HepG2 (cell line): ENCODE results near the gene AHCTF1. TPM values are rescaled to one million over a fixed set of nuclear protein-coding genes. Genes with fewer than 3 reads are reported as not detected.
A peak's percentile ranks its signal among the peaks of the same experiment; 100 is the strongest.

Source experiments
- PAF1 ChIP-seq: IDR thresholded peaks from 2 replicates; pipeline ENCODE4 v1.6.1; 2016; ENCODE audit warnings: missing genetic modification reagents, missing compliant biosample characterization
- RELA ChIP-seq: sonication (generic); formaldehyde crosslinking; IDR thresholded peaks from 2 replicates; pipeline ENCODE4 v1.4.0; 2020; ENCODE audit warnings: missing genetic modification reagents
- SMAD9 ChIP-seq: sonication (generic); formaldehyde crosslinking; IDR thresholded peaks from 2 replicates; pipeline ENCODE4 v1.5.1; 2020; ENCODE audit warnings: mild to moderate bottlenecking, missing genetic modification reagents
- SP140L ChIP-seq: sonication (generic); formaldehyde crosslinking; IDR thresholded peaks from 2 replicates; pipeline ENCODE4 v1.4.0; 2020; ENCODE audit warnings: missing genetic modification reagents, borderline replicate concordance
- ZHX2 ChIP-seq, 2 experiments: sonication (generic) in 1 of 2; formaldehyde crosslinking in 1 of 2; IDR thresholded peaks; 2 replicates each; pipeline versions ENCODE4 v1.6.1 to v1.9.0; 2014 to 2022; ENCODE audit warnings: antibody characterized with exemption in 1 of 2, borderline replicate concordance in 1 of 2, inconsistent platforms in 1 of 2, low read depth in 1 of 2, missing genetic modification reagents in 1 of 2
- ZNF224 ChIP-seq: sonication (generic); formaldehyde crosslinking; IDR thresholded peaks from 2 replicates; pipeline ENCODE4 v1.5.0; 2020; ENCODE audit warnings: mild to moderate bottlenecking, missing genetic modification reagents
- ZNF562 ChIP-seq: sonication (generic); formaldehyde crosslinking; IDR thresholded peaks from 2 replicates; pipeline ENCODE4 v1.8.0; 2022; ENCODE audit warnings: missing genetic modification reagents, borderline replicate concordance
- ZNF598 ChIP-seq: sonication (generic); formaldehyde crosslinking; IDR thresholded peaks from 2 replicates; pipeline ENCODE4 v1.5.1; 2020; ENCODE audit warnings: mild to moderate bottlenecking, missing genetic modification reagents, borderline replicate concordance
- ZNF776 ChIP-seq: sonication (generic); formaldehyde crosslinking; IDR thresholded peaks from 2 replicates; pipeline ENCODE4 v1.4.0; 2020; ENCODE audit warnings: mild to moderate bottlenecking, missing genetic modification reagents
- ZNF788 ChIP-seq: sonication (generic); formaldehyde crosslinking; IDR thresholded peaks from 2 replicates; pipeline ENCODE4 v1.5.0; 2020; ENCODE audit warnings: mild to moderate bottlenecking, missing genetic modification reagents, borderline replicate concordance
- polyA plus RNA-seq, 8 experiments: library from polyadenylated mRNA; depleted of rRNA in 3 of 8; stranded (reverse) in 7 of 8; unstranded in 1 of 8; fragments of >200 nt; fragmentation: Illumina TruSeq in 4 of 8; extraction: Trizol in 4 of 8; gene quantifications; 2 replicates each; pipeline versions ENCODE4 v1.2.1 to v1.2.3, GENCODE V29; 2011 to 2016; ENCODE audit warnings: low read depth in 4 of 8, missing spikeins in 1 of 8, mixed read lengths in 1 of 8; ENCODE audit not compliant: insufficient read depth in 1 of 8
- total RNA-seq, 5 experiments: library from RNA; depleted of rRNA; stranded (reverse); fragments of >200 nt; fragmentation: Illumina TruSeq; extraction: Trizol; gene quantifications; 2 replicates each; pipeline ENCODE4 v1.2.3, GENCODE V29; 2016; ENCODE audit warnings: low read depth in 1 of 5
- TF ChIP-seq, protein P1 (sequence below): IDR thresholded peaks from 2 replicates; pipeline ENCODE4 v1.6.1; 2016; ENCODE audit warnings: low read depth, missing genetic modification reagents, missing compliant biosample characterization
- TF ChIP-seq, protein P2 (sequence below): sonication (generic); formaldehyde crosslinking; conservative IDR thresholded peaks from 2 replicates; pipeline ENCODE4 v1.5.0; 2020; ENCODE audit warnings: missing genetic modification reagents

AHCTF1 gene
- total and polyA plus RNA-seq, 2 of the 13 experiments (the other 11 are each of a cell fraction or from before 2014, with no cell fraction given): 16.6 to 45.9 TPM

DNA sequence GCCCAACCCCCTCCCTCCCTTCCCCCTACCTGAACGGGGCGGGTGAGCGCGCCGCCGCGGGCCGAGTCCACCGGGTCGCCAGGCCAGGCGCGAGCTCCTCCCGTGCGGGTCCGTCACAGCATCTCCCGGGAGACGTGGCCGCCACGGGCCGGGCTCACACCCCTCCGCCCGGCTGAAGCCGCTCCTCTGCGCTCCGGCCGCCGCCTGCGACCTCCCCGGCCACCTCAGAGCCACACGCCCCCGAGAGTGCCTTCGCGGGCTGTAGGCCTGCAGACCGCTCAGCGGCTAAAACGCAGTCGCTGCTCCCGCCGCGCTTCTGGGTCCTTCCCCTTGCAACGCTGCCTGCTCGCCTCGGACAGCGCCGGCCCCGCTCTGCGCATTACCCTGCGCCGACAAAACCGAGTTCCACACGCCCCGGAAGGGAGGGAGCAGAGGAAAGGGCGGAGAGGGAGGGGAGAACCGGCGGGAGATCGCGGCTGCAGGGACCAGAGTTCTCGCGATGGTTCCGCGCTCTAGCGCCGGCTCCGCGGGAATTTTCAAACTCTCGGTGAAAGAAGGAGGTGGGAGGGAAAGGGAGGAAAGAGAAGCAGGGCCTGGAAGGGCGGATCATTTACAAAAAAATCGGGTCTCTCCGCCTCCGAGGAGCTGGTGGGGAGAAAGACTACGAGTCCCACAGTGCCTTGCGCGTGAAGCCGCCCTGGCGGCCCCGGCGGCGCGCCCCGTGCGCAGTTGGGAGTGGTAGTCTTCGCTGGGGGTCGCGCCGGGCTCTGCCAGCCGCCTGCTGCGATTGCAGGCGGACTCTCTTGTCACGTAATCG is at the start of gene AHCTF1 (continued):
- TF ChIP-seq, protein P1, sequence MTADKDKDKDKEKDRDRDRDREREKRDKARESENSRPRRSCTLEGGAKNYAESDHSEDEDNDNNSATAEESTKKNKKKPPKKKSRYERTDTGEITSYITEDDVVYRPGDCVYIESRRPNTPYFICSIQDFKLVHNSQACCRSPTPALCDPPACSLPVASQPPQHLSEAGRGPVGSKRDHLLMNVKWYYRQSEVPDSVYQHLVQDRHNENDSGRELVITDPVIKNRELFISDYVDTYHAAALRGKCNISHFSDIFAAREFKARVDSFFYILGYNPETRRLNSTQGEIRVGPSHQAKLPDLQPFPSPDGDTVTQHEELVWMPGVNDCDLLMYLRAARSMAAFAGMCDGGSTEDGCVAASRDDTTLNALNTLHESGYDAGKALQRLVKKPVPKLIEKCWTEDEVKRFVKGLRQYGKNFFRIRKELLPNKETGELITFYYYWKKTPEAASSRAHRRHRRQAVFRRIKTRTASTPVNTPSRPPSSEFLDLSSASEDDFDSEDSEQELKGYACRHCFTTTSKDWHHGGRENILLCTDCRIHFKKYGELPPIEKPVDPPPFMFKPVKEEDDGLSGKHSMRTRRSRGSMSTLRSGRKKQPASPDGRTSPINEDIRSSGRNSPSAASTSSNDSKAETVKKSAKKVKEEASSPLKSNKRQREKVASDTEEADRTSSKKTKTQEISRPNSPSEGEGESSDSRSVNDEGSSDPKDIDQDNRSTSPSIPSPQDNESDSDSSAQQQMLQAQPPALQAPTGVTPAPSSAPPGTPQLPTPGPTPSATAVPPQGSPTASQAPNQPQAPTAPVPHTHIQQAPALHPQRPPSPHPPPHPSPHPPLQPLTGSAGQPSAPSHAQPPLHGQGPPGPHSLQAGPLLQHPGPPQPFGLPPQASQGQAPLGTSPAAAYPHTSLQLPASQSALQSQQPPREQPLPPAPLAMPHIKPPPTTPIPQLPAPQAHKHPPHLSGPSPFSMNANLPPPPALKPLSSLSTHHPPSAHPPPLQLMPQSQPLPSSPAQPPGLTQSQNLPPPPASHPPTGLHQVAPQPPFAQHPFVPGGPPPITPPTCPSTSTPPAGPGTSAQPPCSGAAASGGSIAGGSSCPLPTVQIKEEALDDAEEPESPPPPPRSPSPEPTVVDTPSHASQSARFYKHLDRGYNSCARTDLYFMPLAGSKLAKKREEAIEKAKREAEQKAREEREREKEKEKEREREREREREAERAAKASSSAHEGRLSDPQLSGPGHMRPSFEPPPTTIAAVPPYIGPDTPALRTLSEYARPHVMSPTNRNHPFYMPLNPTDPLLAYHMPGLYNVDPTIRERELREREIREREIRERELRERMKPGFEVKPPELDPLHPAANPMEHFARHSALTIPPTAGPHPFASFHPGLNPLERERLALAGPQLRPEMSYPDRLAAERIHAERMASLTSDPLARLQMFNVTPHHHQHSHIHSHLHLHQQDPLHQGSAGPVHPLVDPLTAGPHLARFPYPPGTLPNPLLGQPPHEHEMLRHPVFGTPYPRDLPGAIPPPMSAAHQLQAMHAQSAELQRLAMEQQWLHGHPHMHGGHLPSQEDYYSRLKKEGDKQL (CRISPR knock-in tag): no peak
- TF ChIP-seq SMAD9: no peak
- TF ChIP-seq ZNF224: no peak; the same call in 1 of the 2 replicates
- no peak for TF ChIP-seq PAF1
- TF ChIP-seq ZNF562: no peak
- no peak for TF ChIP-seq RELA (CRISPR knock-in tag)
- peak; percentile 61; the same call in 1 of the 2 replicates for TF ChIP-seq ZNF598 (CRISPR knock-in tag)
- peak; percentile 90 for TF ChIP-seq ZNF788 (CRISPR knock-in tag)
- TF ChIP-seq ZHX2 (IDR thresholded peaks at IDR 0.05; ENCODE audit: low read depth): 0 out of 2 replicates have a peak, but pooled peaks have one; percentile 20
- 0 out of 2 replicates have a peak, but pooled peaks have one; percentile 72 for TF ChIP-seq ZHX2 (CRISPR knock-in tag; IDR thresholded peaks at IDR 0.05; ENCODE audit: borderline replicate concordance)
- peak; percentile 63; the same call in 1 of the 2 replicates for TF ChIP-seq SP140L (CRISPR knock-in tag)
- peak; percentile 57 for TF ChIP-seq ZNF776 (CRISPR knock-in tag)
- TF ChIP-seq, protein P2, sequence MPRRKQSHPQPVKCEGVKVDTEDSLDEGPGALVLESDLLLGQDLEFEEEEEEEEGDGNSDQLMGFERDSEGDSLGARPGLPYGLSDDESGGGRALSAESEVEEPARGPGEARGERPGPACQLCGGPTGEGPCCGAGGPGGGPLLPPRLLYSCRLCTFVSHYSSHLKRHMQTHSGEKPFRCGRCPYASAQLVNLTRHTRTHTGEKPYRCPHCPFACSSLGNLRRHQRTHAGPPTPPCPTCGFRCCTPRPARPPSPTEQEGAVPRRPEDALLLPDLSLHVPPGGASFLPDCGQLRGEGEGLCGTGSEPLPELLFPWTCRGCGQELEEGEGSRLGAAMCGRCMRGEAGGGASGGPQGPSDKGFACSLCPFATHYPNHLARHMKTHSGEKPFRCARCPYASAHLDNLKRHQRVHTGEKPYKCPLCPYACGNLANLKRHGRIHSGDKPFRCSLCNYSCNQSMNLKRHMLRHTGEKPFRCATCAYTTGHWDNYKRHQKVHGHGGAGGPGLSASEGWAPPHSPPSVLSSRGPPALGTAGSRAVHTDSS: no peak
